Activated gamma-delta T cell treated with Interleukin-2 at 50 U/mL for 16 hours (primary cell): Measurements from ENCODE around the gene EYA3.

Experiments used
- DNase-seq: peaks from one replicate; pipeline ENCODE4 v3.0.0-alpha.2; 2020

Gene EYA3

DNA sequence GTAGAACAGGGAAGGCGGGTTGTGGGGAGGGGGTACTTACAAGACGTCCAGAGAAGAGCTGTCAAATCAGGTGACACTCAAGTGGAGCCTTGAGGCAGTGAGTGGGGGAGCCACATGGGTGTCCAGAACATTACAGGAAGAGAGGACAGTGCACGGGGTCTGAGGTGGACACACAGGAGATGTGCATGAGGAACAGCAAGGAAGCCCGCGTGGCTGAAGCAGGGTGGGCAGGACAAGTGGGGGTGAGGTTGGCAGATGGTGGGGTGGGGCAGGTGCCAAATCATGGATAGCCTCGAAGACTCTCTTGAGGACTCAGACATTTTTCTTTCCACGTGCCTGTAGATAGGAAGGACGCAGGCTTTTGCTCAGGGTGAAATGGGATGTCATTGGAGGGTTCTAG is 152.7 kb downstream of the EYA3 start:
- no peak for DNase-seq

DNA sequence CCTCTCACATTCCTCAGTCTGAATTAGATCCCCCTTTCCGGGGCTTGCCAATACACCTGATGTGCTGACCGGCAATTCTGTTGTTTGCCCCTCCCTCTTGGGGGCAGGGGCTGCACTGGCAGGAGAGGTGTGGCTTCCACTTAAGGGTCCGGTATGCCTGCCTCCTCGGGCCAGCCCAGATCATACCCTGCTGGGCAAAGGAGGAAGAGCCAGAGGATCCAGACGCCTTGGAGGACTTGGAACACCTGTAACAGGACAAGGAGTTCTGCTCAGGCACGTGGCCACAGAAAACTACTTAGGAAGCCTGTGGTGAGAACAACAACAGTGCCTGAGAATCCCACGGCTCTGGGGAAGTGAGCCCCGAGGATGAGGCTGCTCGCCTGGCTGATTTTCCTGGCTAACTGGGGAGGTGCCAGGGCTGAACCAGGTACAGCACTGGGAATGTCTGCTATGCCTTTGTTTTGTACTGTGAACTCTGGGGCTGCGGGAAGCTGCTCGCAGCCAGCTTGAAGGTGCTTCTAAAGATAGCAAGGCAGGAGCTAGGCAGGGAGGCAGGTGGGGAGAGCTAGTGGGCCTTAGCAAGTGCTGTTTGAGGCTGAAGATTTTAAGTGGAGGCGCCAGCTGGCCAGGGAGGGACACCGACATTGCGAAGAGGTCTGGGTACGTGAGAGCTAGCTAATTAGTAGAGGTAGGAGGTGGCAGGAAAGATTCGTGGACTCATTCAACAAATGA is 153.4 kb downstream of the EYA3 start, which contains the start of gene SMPDL3B:
TSS of gene SMPDL3B (plus strand) at position 183 of the 732 bp plus-strand sequence. CDS start at position 367, 184 bp downstream.
- no peak for DNase-seq

DNA sequence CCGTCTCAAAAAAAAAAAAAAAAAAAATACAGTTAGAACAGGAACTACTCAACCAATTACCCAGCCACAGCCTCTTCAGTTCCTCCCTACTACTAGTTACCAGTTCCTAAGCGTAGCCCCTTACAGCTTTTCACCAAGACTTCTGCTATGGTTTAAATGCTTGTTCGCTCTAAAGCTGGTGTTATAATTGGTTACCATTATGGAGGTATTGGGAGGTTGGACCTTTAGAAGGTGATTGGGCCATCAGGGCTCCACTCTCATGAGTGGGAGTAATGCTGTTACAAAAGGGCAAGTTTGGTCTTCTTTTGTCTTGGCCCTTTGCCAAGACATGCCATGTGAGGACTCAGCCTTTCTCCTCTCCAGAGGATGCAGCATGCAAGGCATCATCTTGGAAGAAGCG is 156.7 kb downstream of the EYA3 start:
- no peak for DNase-seq

DNA sequence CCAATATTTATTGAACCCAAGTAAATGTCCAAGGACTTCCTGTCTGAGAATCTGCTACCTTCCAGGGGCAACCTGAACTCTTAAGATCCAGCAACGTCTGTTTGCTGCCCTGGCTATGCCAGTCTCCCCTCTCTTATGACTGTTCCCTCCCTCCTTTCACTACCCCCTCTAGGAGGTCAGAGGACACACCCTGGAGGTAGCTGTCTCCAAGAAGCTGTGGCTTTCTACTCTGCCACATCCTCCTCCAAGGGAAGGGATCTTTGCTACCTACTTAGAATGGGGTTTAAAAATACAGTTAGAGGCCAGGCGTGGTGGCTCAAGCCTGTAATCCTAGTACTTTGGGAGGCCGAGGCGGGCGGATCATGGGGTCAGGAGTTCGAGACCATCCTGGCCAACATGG is 157.2 kb downstream of the EYA3 start:
- no peak for DNase-seq

DNA sequence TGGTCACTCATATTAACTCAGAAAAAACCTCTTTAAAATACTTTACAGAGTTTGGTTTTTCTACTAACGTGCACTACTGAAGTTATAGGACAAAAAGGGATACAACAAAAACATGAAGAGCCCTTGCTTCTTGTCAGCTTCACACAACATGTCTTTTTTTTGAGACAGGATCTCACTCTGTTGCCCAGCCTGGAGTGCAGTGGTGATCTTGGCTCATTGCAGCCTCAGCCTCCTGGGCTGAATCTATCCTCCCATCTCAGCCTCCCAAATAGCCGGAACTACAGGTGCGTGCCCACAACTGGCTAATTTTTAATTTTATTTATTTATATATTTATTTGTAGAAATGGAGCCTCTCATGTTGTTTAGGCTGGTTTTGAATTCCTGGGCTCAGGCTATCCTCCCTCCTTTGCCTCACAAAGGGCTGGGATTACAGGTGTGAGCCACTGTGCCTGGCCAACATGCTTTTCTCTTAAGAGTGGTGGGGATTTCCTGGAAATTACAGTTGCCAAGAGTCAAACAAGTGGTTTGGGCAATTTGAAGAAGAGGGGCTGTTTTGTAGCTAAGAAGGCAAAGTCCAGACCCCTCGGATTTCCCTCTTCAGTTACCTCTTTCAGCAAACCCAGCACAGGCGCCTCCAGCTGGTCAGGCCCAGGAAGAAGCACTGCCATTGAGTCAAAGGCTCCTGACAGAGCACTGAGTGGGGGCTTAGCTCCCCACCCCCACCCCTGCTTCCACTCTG is 160.0 kb downstream of the EYA3 start:
- DNase-seq, result no peak

DNA sequence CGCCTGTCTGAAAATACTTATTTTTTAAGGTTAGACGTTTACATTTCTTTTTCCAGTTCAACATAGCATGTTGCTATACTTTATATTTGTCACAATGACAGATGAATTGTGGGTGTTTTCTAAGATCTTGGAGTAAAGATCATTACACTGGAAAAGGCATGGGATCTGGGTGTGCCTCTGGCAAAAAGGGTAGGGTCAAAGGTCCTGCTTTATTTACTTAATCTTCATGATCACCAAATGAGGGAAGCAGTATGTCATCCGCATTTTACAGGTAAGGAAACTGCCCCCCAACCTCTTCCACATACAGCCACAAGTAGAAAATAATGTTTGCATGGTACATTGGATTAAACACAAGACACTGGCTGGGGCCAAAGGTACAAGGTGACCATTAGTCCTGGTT is 166.1 kb downstream of the EYA3 start:
- no peak for DNase-seq
